ENCODE data around the gene HEXIM2. TPM values are rescaled to one million over a fixed set of nuclear protein-coding genes. Genes with fewer than 3 reads are reported as not detected.

Gene HEXIM2
- total RNA-seq, 2 experiments from 2014 or later = 4.1 to 4.2 TPM

GRCh38 chr17:45137561-45138305, 23.9 kb upstream of the HEXIM2 start:
- Mint-ChIP-seq H3K9me3 (no peaks in the 10 kb centered on the region), H3K4me3 (no peak overlapping the region), H3K36me3 (ENCODE audit: low read depth) (no peaks in the 10 kb centered on the region), H3K27me3 (no peaks in the 10 kb centered on the region), H3K27ac (no peak overlapping the region), H3K4me1 (ENCODE audit: low read depth) (peaks cover 16% of the 10 kb centered on the region)
- ChIA-PET POLR2A (interaction anchor here (3.9 kb wide), 1 partner anchor 12 kb away, joined by 64 read pairs; the partner anchor contains the start of gene HEXIM1), CTCF (interaction anchor here (2.5 to 5.3 kb wide), 2 partner anchors 13 to 60 kb away, joined by 14 to 352 read pairs; partner anchors contain the start of gene HEXIM1)
- no peak for DNase-seq
- no peak for ATAC-seq
- no peak for TF ChIP-seq CTCF (IDR thresholded peaks at IDR 0.05)
- intact Hi-C loops (cut with micrococcal nuclease) = no loop called here

GRCh38 chr17:45138911-45139532, 22.7 kb upstream of the HEXIM2 start:
- Mint-ChIP-seq H3K27me3 (no peaks in the 10 kb centered on the region), H3K27ac (no peak overlapping the region), H3K9me3 (no peaks in the 10 kb centered on the region), H3K4me1 (ENCODE audit: low read depth) (peaks cover 21% of the 10 kb centered on the region), H3K36me3 (ENCODE audit: low read depth) (no peaks in the 10 kb centered on the region), H3K4me3 (no peak overlapping the region)
- ChIA-PET POLR2A (interaction anchor here (0.8 to 2.0 kb wide), 3 partner anchors 9 to 22 kb away, joined by 3 to 18 read pairs (median 3); partner anchors contain the start of gene HEXIM1), CTCF (interaction anchor here (2.5 to 5.3 kb wide), 2 partner anchors 11 to 58 kb away, joined by 14 to 352 read pairs; partner anchors contain the start of gene HEXIM1)
- no peak for TF ChIP-seq CTCF (IDR thresholded peaks at IDR 0.05)
- intact Hi-C loops (cut with micrococcal nuclease) = no loop called here
- DNase-seq = no peak
- no peak for ATAC-seq

GRCh38 chr17:45139533-45139920, 22.1 kb upstream of the HEXIM2 start:
- POLR2A ChIA-PET = interaction anchor here (0.8 to 2.0 kb wide), 3 partner anchors 9 to 21 kb away, joined by 3 to 18 read pairs (median 3); partner anchors contain the start of gene HEXIM1
- ATAC-seq = no peak
- intact Hi-C loops (cut with micrococcal nuclease) = no loop called here
- no peak overlapping the region for H3K27ac Mint-ChIP-seq
- no peaks in the 10 kb centered on the region for H3K27me3 Mint-ChIP-seq
- CTCF ChIA-PET = interaction anchor here (2.5 kb wide), 1 partner anchor 58 kb away, joined by 14 read pairs; no protein-coding TSS in a partner anchor
- H3K4me1 Mint-ChIP-seq (ENCODE audit: low read depth) = peaks cover 23% of the 10 kb centered on the region
- TF ChIP-seq CTCF (IDR thresholded peaks at IDR 0.05) = no peak
- H3K36me3 Mint-ChIP-seq (ENCODE audit: low read depth) = no peaks in the 10 kb centered on the region
- DNase-seq = no peak
- H3K4me3 Mint-ChIP-seq = no peak overlapping the region
- H3K9me3 Mint-ChIP-seq = no peaks in the 10 kb centered on the region

- Mint-ChIP-seq H3K4me1 (ENCODE audit: low read depth) (peaks cover 28% of the 10 kb centered on the region), H3K27me3 (no peaks in the 10 kb centered on the region), H3K9me3 (no peaks in the 10 kb centered on the region), H3K27ac (peak overlapping the region; percentile 69), H3K4me3 (peak overlapping the region; percentile 62), H3K36me3 (ENCODE audit: low read depth) (peaks cover 3% of the 10 kb centered on the region)
- CTCF ChIA-PET = interaction anchor here (1.0 to 14.4 kb wide), 5 partner anchors 7 to 55 kb away, joined by 3 to 352 read pairs (median 6); partner anchors contain the start of gene ACBD4
- intact Hi-C loops (cut with micrococcal nuclease) = no loop called here
- POLR2A ChIA-PET = interaction anchor here (1.1 to 1.4 kb wide), 3 partner anchors 8 to 54 kb away, joined by 3 to 5 read pairs (median 4); partner anchors contain the start of genes ACBD4 and HEXIM2
- DNase-seq (no peak), ATAC-seq (no peak)
- TF ChIP-seq CTCF (IDR thresholded peaks at IDR 0.05) = no peak
These were observed 18.5 kb upstream of the HEXIM2 start for GRCh38 chr17:45143094-45143670.

All from activated CD8-positive, alpha-beta T cell treated with anti-CD3 and anti-CD28 coated beads for 36 hours (primary cell).